Parathyroid adenoma (tissue), 2 donors: Measurements from ENCODE around the gene TTC23.

Source experiments
- H2AFZ ChIP-seq: fragments of 300-600 bp; sonication (generic); one replicate; pipeline ENCODE4 v1.7.0; 2017; ENCODE audit warnings: antibody characterized with exemption, mild to moderate bottlenecking
- H3K27ac ChIP-seq: fragments of 300-600 bp; sonication (generic); one replicate; pipeline ENCODE4 v1.7.0; 2017
- H3K27me3 ChIP-seq: fragments of 300-600 bp; sonication (generic); one replicate; pipeline ENCODE4 v1.7.0; 2017; ENCODE audit warnings: low read length; ENCODE audit not compliant: control insufficient read depth, insufficient read depth
- H3K36me3 ChIP-seq: fragments of 300-600 bp; sonication (generic); one replicate; pipeline ENCODE4 v1.7.0; 2017; ENCODE audit warnings: low read length; ENCODE audit not compliant: control insufficient read depth, insufficient read depth
- H3K4me1 ChIP-seq: fragments of 300-600 bp; sonication (generic); one replicate; pipeline ENCODE4 v1.7.0; 2017; ENCODE audit warnings: control low read depth
- H3K4me2 ChIP-seq: fragments of 300-600 bp; sonication (generic); one replicate; pipeline ENCODE4 v1.7.0; 2017; ENCODE audit warnings: low read length
- H3K4me3 ChIP-seq: fragments of 300-600 bp; sonication (generic); one replicate; pipeline ENCODE4 v1.7.0; 2017; ENCODE audit warnings: low read depth, low read length
- H3K79me2 ChIP-seq: fragments of 300-600 bp; sonication (generic); one replicate; pipeline ENCODE4 v1.7.0; 2017; ENCODE audit warnings: control low read depth
- H3K9ac ChIP-seq: fragments of 300-600 bp; sonication (generic); one replicate; pipeline ENCODE4 v1.7.0; 2017; ENCODE audit warnings: mild to moderate bottlenecking
- H3K9me3 ChIP-seq: fragments of 300-600 bp; sonication (generic); one replicate; pipeline ENCODE4 v1.7.0; 2017; ENCODE audit warnings: low read length; ENCODE audit not compliant: control insufficient read depth
- CTCF ChIP-seq: fragments of 300-600 bp; sonication (generic); IDR thresholded peaks from one replicate; pipeline ENCODE4 v1.7.0; 2017; ENCODE audit warnings: antibody characterized with exemption, mild to moderate bottlenecking
- donor health status: primary hyperparathyroidism.

Gene TTC23

GRCh38 chr15:99130765-99131440 lies 118.5 kb downstream of the TTC23 start:
- Histone ChIP-seq H2AFZ (no peak overlapping the region), H3K4me3 (no peak overlapping the region), H3K9me3 (no peaks in the 10 kb centered on the region), H3K4me1 (peaks cover 5% of the 10 kb centered on the region), H3K27ac (no peak overlapping the region), H3K9ac (no peak overlapping the region), H3K36me3 (no peaks in the 10 kb centered on the region), H3K27me3 (no peaks in the 10 kb centered on the region), H3K79me2 (no peaks in the 10 kb centered on the region), H3K4me2 (no peak overlapping the region)
- no peak for TF ChIP-seq CTCF

- H2AFZ ChIP-seq, result no peak overlapping the region
- H3K4me1 ChIP-seq, result peaks cover 3% of the 10 kb centered on the region
- H3K9ac ChIP-seq, result no peak overlapping the region
- H3K4me2 ChIP-seq, result no peak overlapping the region
- H3K27me3 ChIP-seq, result no peaks in the 10 kb centered on the region
- no peaks in the 10 kb centered on the region for H3K9me3 ChIP-seq
- no peak overlapping the region for H3K4me3 ChIP-seq
- no peak for TF ChIP-seq CTCF
- no peaks in the 10 kb centered on the region for H3K79me2 ChIP-seq
- H3K36me3 ChIP-seq, result no peaks in the 10 kb centered on the region
- H3K27ac ChIP-seq, result no peak overlapping the region
Observed at GRCh38 chr15:99130314-99130713, 119.1 kb downstream of the TTC23 start.

- H3K4me3 ChIP-seq, result no peak overlapping the region
- H3K79me2 ChIP-seq, result no peaks in the 10 kb centered on the region
- H3K9me3 ChIP-seq, result no peaks in the 10 kb centered on the region
- H2AFZ ChIP-seq, result no peak overlapping the region
- H3K27ac ChIP-seq, result no peak overlapping the region
- TF ChIP-seq CTCF, result no peak
- no peak overlapping the region for H3K9ac ChIP-seq
- H3K4me2 ChIP-seq, result no peak overlapping the region
- H3K36me3 ChIP-seq, result no peaks in the 10 kb centered on the region
- peaks cover 3% of the 10 kb centered on the region for H3K4me1 ChIP-seq
- no peaks in the 10 kb centered on the region for H3K27me3 ChIP-seq
Observed at GRCh38 chr15:99129644-99130043, 119.7 kb downstream of the TTC23 start.

GRCh38 chr15:99128411-99128810 lies 121.0 kb downstream of the TTC23 start:
- Histone ChIP-seq H3K4me1 (no peaks in the 10 kb centered on the region), H3K27ac (no peak overlapping the region), H3K4me2 (no peak overlapping the region)

More at GRCh38 chr15:99128411-99128810, 121.0 kb downstream of the TTC23 start:
- Histone ChIP-seq H3K79me2 (no peaks in the 10 kb centered on the region), H3K27me3 (no peaks in the 10 kb centered on the region), H3K9ac (no peak overlapping the region), H3K36me3 (no peaks in the 10 kb centered on the region), H3K4me3 (no peak overlapping the region), H2AFZ (no peak overlapping the region), H3K9me3 (no peaks in the 10 kb centered on the region)
- TF ChIP-seq CTCF, result no peak
